Astrocyte (in vitro differentiated cells and primary cell): ENCODE results near the gene DRD1. TPM values are rescaled to one million over a fixed set of nuclear protein-coding genes. Genes with fewer than 3 reads are reported as not detected.

Source experiments
- DNase-seq: peaks from one replicate; pipeline ENCODE4 v3.0.0-alpha.2; 2010; ENCODE audit warnings: low read depth
- FAIRE-seq: peaks from 2 replicates; lab custom pipeline; 2011; peaks lifted over from hg19 to GRCh38; lab: Jason Lieb, UNC
- H2AFZ ChIP-seq: 2 replicates; pipeline ENCODE4 v1.6.0; 2012; ENCODE audit warnings: low read depth, low read length, inconsistent platforms
- H3K27ac ChIP-seq: 2 replicates; pipeline ENCODE4 v1.5.1; 2011; ENCODE audit warnings: low read depth, low read length, inconsistent platforms
- H3K27me3 ChIP-seq: 2 replicates; pipeline ENCODE4 v1.6.0; 2011; ENCODE audit warnings: low read length, inconsistent platforms; ENCODE audit not compliant: insufficient read depth
- H3K36me3 ChIP-seq: 2 replicates; pipeline ENCODE4 v1.5.1; 2011; ENCODE audit warnings: low read length, inconsistent platforms; ENCODE audit not compliant: insufficient read depth
- H3K4me1 ChIP-seq: 2 replicates; pipeline ENCODE4 v1.5.1; 2011; ENCODE audit warnings: low read length, inconsistent platforms; ENCODE audit not compliant: insufficient read depth
- H3K4me2 ChIP-seq: 2 replicates; pipeline ENCODE4 v1.6.0; 2012; ENCODE audit warnings: low read length, inconsistent platforms
- H3K4me3 ChIP-seq: 2 replicates; pipeline ENCODE4 v1.5.1; 2011; ENCODE audit warnings: low read depth, mild to moderate bottlenecking, low read length, inconsistent platforms; ENCODE audit not compliant: insufficient read depth
- H3K79me2 ChIP-seq: 2 replicates; pipeline ENCODE4 v1.6.0; 2012; ENCODE audit warnings: mild to moderate bottlenecking, low read length, inconsistent platforms; ENCODE audit not compliant: insufficient read depth
- H3K9ac ChIP-seq: 2 replicates; pipeline ENCODE4 v1.6.0; 2012; ENCODE audit warnings: mild to moderate bottlenecking, low read length, inconsistent platforms
- H3K9me3 ChIP-seq: 2 replicates; pipeline ENCODE4 v1.5.1; 2012; ENCODE audit warnings: low read depth, mild to moderate bottlenecking, low read length, inconsistent platforms; ENCODE audit not compliant: insufficient read depth
- H4K20me1 ChIP-seq: 2 replicates; pipeline ENCODE4 v1.6.0; 2012; ENCODE audit warnings: low read length, inconsistent platforms; ENCODE audit not compliant: insufficient read depth
- H3K27ac Mint-ChIP-seq: one replicate; pipeline ENCODE4 v1.8.0; 2021; ENCODE audit warnings: mild to moderate bottlenecking, mixed read lengths; ENCODE audit not compliant: unreplicated experiment
- H3K27me3 Mint-ChIP-seq: one replicate; pipeline ENCODE4 v1.8.0; 2021; ENCODE audit warnings: low read depth, mixed read lengths; ENCODE audit not compliant: unreplicated experiment
- H3K36me3 Mint-ChIP-seq: one replicate; pipeline ENCODE4 v1.8.0; 2021; ENCODE audit warnings: low read depth, mixed read lengths; ENCODE audit not compliant: unreplicated experiment
- H3K4me1 Mint-ChIP-seq: one replicate; pipeline ENCODE4 v1.8.0; 2021; ENCODE audit warnings: low read depth, mixed read lengths; ENCODE audit not compliant: unreplicated experiment
- H3K4me3 Mint-ChIP-seq: one replicate; pipeline ENCODE4 v1.8.0; 2021; ENCODE audit warnings: mild to moderate bottlenecking, moderate library complexity, mixed read lengths; ENCODE audit not compliant: unreplicated experiment
- H3K9me3 Mint-ChIP-seq: one replicate; pipeline ENCODE4 v1.8.0; 2021; ENCODE audit warnings: mild to moderate bottlenecking, mixed read lengths; ENCODE audit not compliant: unreplicated experiment
- CTCF ChIP-seq: IDR thresholded peaks from 2 replicates; pipeline ENCODE4 v1.5.1; 2011; ENCODE audit warnings: low read depth, mild to moderate bottlenecking, inconsistent platforms, low read length, moderate library complexity; ENCODE audit not compliant: insufficient read depth
- EZH2 ChIP-seq: IDR thresholded peaks from 2 replicates; pipeline ENCODE4 v1.6.1; 2012; ENCODE audit warnings: mild to moderate bottlenecking, low read length, inconsistent platforms; ENCODE audit not compliant: insufficient read depth
- total RNA-seq: library from RNA; stranded (reverse); gene quantifications from 2 replicates; pipeline ENCODE4 v1.2.1, GENCODE V29; 2021

Gene DRD1
- total RNA-seq, 1 donor from 2014 or later: 0.23 TPM

DNA sequence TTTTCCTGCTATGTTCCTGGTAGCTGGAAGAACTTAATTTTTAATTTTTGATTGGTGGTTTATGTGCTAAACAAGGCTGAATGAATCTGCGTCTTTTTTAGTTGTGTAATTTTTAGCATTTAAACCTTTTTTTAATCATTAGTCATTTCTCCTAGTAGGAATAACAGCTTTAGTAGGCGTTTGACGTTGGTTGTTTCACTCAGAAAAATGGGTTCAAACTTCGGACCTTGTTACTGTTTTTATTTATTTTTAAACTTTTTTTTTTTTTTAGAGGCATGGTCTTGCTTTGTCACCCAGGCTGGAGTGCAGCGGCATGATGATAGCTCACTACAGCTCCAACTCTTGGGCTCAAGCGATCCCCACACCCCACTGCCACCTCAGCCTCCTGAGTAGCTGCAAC, 47.2 kb upstream of the DRD1 start:
- no peak overlapping the region for H3K4me3 ChIP-seq
- peaks cover 76% of the 10 kb centered on the region for H3K79me2 ChIP-seq
- Mint-ChIP-seq H3K4me3 (no peak overlapping the region), H3K27ac (no peak overlapping the region), H3K36me3 (peaks cover 19% of the 10 kb centered on the region), H3K9me3 (no peaks in the 10 kb centered on the region), H3K27me3 (no peaks in the 10 kb centered on the region), H3K4me1 (peaks cover 15% of the 10 kb centered on the region)
- H3K36me3 ChIP-seq: peaks cover 31% of the 10 kb centered on the region
- H2AFZ ChIP-seq: no peak overlapping the region
- peaks cover 6% of the 10 kb centered on the region for H3K4me1 ChIP-seq
- FAIRE-seq: no peak
- DNase-seq: no peak
- no peaks in the 10 kb centered on the region for H3K27me3 ChIP-seq
- H4K20me1 ChIP-seq: peaks cover 69% of the 10 kb centered on the region
- TF ChIP-seq EZH2: no peak
- no peak for TF ChIP-seq CTCF
- H3K4me2 ChIP-seq: no peak overlapping the region
- no peak overlapping the region for H3K9ac ChIP-seq
- no peaks in the 10 kb centered on the region for H3K9me3 ChIP-seq
- H3K27ac ChIP-seq: no peak overlapping the region

- Histone ChIP-seq H3K4me3 (no peak overlapping the region), H4K20me1 (peaks cover 80% of the 10 kb centered on the region), H3K27ac (no peak overlapping the region), H2AFZ (no peak overlapping the region), H3K27me3 (no peaks in the 10 kb centered on the region), H3K79me2 (peaks cover 87% of the 10 kb centered on the region), H3K9me3 (no peaks in the 10 kb centered on the region), H3K36me3 (peaks cover 31% of the 10 kb centered on the region), H3K4me2 (no peak overlapping the region), H3K9ac (no peak overlapping the region), H3K4me1 (peaks cover 6% of the 10 kb centered on the region)
- Mint-ChIP-seq H3K27ac (peak overlapping the region; percentile 3), H3K4me1 (peaks cover 11% of the 10 kb centered on the region), H3K9me3 (no peaks in the 10 kb centered on the region), H3K4me3 (no peak overlapping the region), H3K36me3 (peaks cover 15% of the 10 kb centered on the region), H3K27me3 (no peaks in the 10 kb centered on the region)
- no peak for FAIRE-seq
- DNase-seq: no peak
- TF ChIP-seq CTCF: no peak
- TF ChIP-seq EZH2: no peak
Measured at GRCh38 chr5:175489693-175490443, 45.9 kb upstream of the DRD1 start.

GRCh38 chr5:175487514-175488222, 43.7 kb upstream of the DRD1 start:
- H3K79me2 ChIP-seq: peaks cover 100% of the 10 kb centered on the region
- H3K27me3 ChIP-seq: no peaks in the 10 kb centered on the region
- peaks cover 6% of the 10 kb centered on the region for H3K4me1 ChIP-seq
- no peak overlapping the region for H3K4me3 ChIP-seq
- no peak overlapping the region for H3K27ac Mint-ChIP-seq
- H3K27ac ChIP-seq: no peak overlapping the region
- no peak for FAIRE-seq
- H2AFZ ChIP-seq: no peak overlapping the region
- H3K9me3 Mint-ChIP-seq: no peaks in the 10 kb centered on the region
- H3K27me3 Mint-ChIP-seq: no peaks in the 10 kb centered on the region
- H3K4me3 Mint-ChIP-seq: no peak overlapping the region
- H3K36me3 Mint-ChIP-seq: peaks cover 19% of the 10 kb centered on the region
- H3K4me2 ChIP-seq: no peak overlapping the region
- no peak for DNase-seq
- peaks cover 19% of the 10 kb centered on the region for H3K36me3 ChIP-seq
- no peaks in the 10 kb centered on the region for H3K9me3 ChIP-seq
- peaks cover 7% of the 10 kb centered on the region for H3K4me1 Mint-ChIP-seq
- no peak for TF ChIP-seq CTCF
- TF ChIP-seq EZH2: no peak
- peaks cover 84% of the 10 kb centered on the region for H4K20me1 ChIP-seq
- H3K9ac ChIP-seq: no peak overlapping the region
